Measurements from ENCODE around the gene THEM4. TPM values are rescaled to one million over a fixed set of nuclear protein-coding genes. Genes with fewer than 3 reads are reported as not detected.

Gene THEM4
- total RNA-seq, 1 experiment from 2014 or later = 10.9 TPM

DNA sequence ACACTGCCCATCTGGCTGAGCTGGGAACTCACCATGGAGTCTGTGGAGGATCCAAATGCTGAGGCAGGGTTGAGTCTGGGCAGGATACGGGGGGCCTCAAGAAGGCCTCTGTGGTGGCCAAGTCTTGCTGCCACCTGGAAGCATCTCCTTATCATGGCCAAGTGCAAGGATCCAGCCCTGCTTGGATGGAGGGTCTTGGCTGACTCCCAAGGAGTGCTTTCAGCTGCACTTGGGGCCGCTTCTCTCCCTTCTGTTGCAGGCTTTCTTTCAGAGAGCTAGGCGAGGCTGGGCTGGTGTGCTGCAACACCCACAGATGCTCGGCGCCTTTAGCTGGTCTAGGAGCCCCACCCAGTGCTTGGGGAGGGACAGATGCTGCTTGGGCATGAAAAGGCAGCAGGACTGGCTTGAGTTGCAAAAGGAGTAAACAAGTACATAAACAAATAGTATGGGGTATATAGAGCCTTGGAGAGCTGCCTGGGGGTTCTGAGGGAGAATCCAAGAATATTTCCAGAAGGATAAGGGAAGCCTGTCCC, 55.8 kb downstream of the THEM4 start, which contains the start of gene THEM5:
Gene THEM5 (minus strand): TSS at position 302 of the 533 bp plus-strand sequence. CDS start 147 bp downstream, at position 155.
- ChIA-PET CTCF (interaction anchor here (1.5 to 1.7 kb wide), 2 partner anchors 14 to 28 kb away, joined by 3 to 4 read pairs; partner anchors contain the start of gene C2CD4D), POLR2A (no interaction called here)
- TF ChIP-seq, protein P1, sequence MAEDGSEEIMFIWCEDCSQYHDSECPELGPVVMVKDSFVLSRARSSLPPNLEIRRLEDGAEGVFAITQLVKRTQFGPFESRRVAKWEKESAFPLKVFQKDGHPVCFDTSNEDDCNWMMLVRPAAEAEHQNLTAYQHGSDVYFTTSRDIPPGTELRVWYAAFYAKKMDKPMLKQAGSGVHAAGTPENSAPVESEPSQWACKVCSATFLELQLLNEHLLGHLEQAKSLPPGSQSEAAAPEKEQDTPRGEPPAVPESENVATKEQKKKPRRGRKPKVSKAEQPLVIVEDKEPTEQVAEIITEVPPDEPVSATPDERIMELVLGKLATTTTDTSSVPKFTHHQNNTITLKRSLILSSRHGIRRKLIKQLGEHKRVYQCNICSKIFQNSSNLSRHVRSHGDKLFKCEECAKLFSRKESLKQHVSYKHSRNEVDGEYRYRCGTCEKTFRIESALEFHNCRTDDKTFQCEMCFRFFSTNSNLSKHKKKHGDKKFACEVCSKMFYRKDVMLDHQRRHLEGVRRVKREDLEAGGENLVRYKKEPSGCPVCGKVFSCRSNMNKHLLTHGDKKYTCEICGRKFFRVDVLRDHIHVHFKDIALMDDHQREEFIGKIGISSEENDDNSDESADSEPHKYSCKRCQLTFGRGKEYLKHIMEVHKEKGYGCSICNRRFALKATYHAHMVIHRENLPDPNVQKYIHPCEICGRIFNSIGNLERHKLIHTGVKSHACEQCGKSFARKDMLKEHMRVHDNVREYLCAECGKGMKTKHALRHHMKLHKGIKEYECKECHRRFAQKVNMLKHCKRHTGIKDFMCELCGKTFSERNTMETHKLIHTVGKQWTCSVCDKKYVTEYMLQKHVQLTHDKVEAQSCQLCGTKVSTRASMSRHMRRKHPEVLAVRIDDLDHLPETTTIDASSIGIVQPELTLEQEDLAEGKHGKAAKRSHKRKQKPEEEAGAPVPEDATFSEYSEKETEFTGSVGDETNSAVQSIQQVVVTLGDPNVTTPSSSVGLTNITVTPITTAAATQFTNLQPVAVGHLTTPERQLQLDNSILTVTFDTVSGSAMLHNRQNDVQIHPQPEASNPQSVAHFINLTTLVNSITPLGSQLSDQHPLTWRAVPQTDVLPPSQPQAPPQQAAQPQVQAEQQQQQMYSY (CRISPR knock-in tag; IDR thresholded peaks at IDR 0.05) = no peak
- TF ChIP-seq GTF2I (CRISPR knock-in tag; conservative IDR thresholded peaks at IDR 0.05) = no peak
- TF ChIP-seq NFYB (CRISPR knock-in tag; conservative IDR thresholded peaks at IDR 0.05; ENCODE audit: low read depth) = no peak
- TF ChIP-seq NR2C2 (CRISPR knock-in tag; IDR thresholded peaks at IDR 0.05) = no peak
- no peak for TF ChIP-seq ELF4 (CRISPR knock-in tag; IDR thresholded peaks at IDR 0.05; ENCODE audit: low read depth)
- TF ChIP-seq IRF2 (CRISPR knock-in tag; IDR thresholded peaks at IDR 0.05; ENCODE audit: borderline replicate concordance, low read depth) = no peak
- no peak for TF ChIP-seq NFE2L1 (CRISPR knock-in tag; IDR thresholded peaks at IDR 0.05)
- no peak for TF ChIP-seq TEAD4 (CRISPR knock-in tag; IDR thresholded peaks at IDR 0.05)
- TF ChIP-seq SOX15 (CRISPR knock-in tag; IDR thresholded peaks at IDR 0.05) = no peak
- no peak for TF ChIP-seq ETV6 (CRISPR knock-in tag; IDR thresholded peaks at IDR 0.05)
- no peak for TF ChIP-seq FOXJ3 (CRISPR knock-in tag; IDR thresholded peaks at IDR 0.05; ENCODE audit: borderline replicate concordance)
- TF ChIP-seq ZNF232 (CRISPR knock-in tag; IDR thresholded peaks at IDR 0.05) = no peak
- no peak for TF ChIP-seq FOXP1 (CRISPR knock-in tag; IDR thresholded peaks at IDR 0.05; ENCODE audit: borderline replicate concordance)
- TF ChIP-seq, protein P2, sequence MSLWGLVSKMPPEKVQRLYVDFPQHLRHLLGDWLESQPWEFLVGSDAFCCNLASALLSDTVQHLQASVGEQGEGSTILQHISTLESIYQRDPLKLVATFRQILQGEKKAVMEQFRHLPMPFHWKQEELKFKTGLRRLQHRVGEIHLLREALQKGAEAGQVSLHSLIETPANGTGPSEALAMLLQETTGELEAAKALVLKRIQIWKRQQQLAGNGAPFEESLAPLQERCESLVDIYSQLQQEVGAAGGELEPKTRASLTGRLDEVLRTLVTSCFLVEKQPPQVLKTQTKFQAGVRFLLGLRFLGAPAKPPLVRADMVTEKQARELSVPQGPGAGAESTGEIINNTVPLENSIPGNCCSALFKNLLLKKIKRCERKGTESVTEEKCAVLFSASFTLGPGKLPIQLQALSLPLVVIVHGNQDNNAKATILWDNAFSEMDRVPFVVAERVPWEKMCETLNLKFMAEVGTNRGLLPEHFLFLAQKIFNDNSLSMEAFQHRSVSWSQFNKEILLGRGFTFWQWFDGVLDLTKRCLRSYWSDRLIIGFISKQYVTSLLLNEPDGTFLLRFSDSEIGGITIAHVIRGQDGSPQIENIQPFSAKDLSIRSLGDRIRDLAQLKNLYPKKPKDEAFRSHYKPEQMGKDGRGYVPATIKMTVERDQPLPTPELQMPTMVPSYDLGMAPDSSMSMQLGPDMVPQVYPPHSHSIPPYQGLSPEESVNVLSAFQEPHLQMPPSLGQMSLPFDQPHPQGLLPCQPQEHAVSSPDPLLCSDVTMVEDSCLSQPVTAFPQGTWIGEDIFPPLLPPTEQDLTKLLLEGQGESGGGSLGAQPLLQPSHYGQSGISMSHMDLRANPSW (CRISPR knock-in tag; conservative IDR thresholded peaks at IDR 0.05; ENCODE audit: low read depth) = no peak
- TF ChIP-seq ZNF317 (CRISPR knock-in tag; IDR thresholded peaks at IDR 0.05; ENCODE audit: borderline replicate concordance, low read depth) = no peak
- TF ChIP-seq, protein P3, sequence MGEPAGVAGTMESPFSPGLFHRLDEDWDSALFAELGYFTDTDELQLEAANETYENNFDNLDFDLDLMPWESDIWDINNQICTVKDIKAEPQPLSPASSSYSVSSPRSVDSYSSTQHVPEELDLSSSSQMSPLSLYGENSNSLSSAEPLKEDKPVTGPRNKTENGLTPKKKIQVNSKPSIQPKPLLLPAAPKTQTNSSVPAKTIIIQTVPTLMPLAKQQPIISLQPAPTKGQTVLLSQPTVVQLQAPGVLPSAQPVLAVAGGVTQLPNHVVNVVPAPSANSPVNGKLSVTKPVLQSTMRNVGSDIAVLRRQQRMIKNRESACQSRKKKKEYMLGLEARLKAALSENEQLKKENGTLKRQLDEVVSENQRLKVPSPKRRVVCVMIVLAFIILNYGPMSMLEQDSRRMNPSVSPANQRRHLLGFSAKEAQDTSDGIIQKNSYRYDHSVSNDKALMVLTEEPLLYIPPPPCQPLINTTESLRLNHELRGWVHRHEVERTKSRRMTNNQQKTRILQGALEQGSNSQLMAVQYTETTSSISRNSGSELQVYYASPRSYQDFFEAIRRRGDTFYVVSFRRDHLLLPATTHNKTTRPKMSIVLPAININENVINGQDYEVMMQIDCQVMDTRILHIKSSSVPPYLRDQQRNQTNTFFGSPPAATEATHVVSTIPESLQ (CRISPR knock-in tag; IDR thresholded peaks at IDR 0.05) = no peak
- TF ChIP-seq CBFB (CRISPR knock-in tag; IDR thresholded peaks at IDR 0.05; ENCODE audit: low read depth) = no peak
- TF ChIP-seq ZNF138 (CRISPR knock-in tag; conservative IDR thresholded peaks at IDR 0.05) = no peak
- no peak for TF ChIP-seq CREB1 (CRISPR knock-in tag; IDR thresholded peaks at IDR 0.05)
- H3K9me3 Mint-ChIP-seq = no peaks in the 10 kb centered on the region
- ATAC-seq (no peak), DNase-seq (ENCODE audit: low spot score) (no peak)
- no peaks in the 10 kb centered on the region for H3K4me1 Mint-ChIP-seq
- peaks cover 33% of the 10 kb centered on the region for H3K27me3 Mint-ChIP-seq (ENCODE audit: low read depth)
- no peak within 1 kb of the TSS for H3K27ac Mint-ChIP-seq
- H3K4me3 Mint-ChIP-seq = no peak within 1 kb of the TSS
- H3K36me3 Mint-ChIP-seq = no peaks in the 10 kb centered on the region

DNA sequence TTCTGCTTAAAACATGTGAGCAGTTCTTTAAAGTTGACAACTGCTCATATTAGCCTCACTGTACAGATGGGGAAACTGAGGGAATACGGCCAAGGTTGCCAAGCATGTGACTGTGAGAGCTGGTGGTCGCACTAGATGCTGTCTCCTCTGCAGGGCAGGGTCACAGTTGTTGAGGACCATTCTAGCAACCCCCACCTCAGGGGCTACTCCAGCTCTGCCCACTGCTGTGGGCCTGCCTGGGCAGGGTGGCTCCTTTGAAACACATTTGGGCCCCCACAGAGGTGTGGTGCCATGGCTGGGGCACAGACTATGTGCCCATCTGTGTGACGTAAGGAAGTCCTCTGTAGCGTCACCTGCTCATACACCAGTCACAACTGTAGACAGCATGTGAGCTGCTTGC, 56.6 kb downstream of the THEM4 start:
- Mint-ChIP-seq H3K27ac (no peak overlapping the region), H3K4me3 (no peak overlapping the region), H3K9me3 (no peaks in the 10 kb centered on the region), H3K36me3 (no peaks in the 10 kb centered on the region), H3K4me1 (no peaks in the 10 kb centered on the region), H3K27me3 (ENCODE audit: low read depth) (peaks cover 26% of the 10 kb centered on the region)
- ATAC-seq = no peak
- ChIA-PET CTCF (no interaction called here), POLR2A (no interaction called here)
- DNase-seq (ENCODE audit: low spot score) = no peak
- TF ChIP-seq EMX1 (CRISPR knock-in tag; IDR thresholded peaks at IDR 0.05) (no peak), NFYB (CRISPR knock-in tag; conservative IDR thresholded peaks at IDR 0.05; ENCODE audit: low read depth) (no peak), CREM (CRISPR knock-in tag; IDR thresholded peaks at IDR 0.05) (no peak), NFE2L1 (CRISPR knock-in tag; IDR thresholded peaks at IDR 0.05) (no peak), NR2C2 (CRISPR knock-in tag; IDR thresholded peaks at IDR 0.05) (no peak), TCF7 (CRISPR knock-in tag; IDR thresholded peaks at IDR 0.05; ENCODE audit: low read depth) (no peak), ZNF396 (CRISPR knock-in tag; IDR thresholded peaks at IDR 0.05; ENCODE audit: borderline replicate concordance) (no peak)
- TF ChIP-seq, protein P4, sequence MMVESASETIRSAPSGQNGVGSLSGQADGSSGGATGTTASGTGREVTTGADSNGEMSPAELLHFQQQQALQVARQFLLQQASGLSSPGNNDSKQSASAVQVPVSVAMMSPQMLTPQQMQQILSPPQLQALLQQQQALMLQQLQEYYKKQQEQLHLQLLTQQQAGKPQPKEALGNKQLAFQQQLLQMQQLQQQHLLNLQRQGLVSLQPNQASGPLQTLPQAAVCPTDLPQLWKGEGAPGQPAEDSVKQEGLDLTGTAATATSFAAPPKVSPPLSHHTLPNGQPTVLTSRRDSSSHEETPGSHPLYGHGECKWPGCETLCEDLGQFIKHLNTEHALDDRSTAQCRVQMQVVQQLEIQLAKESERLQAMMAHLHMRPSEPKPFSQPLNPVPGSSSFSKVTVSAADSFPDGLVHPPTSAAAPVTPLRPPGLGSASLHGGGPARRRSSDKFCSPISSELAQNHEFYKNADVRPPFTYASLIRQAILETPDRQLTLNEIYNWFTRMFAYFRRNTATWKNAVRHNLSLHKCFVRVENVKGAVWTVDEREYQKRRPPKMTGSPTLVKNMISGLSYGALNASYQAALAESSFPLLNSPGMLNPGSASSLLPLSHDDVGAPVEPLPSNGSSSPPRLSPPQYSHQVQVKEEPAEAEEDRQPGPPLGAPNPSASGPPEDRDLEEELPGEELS (CRISPR knock-in tag; IDR thresholded peaks at IDR 0.05) = no peak
- TF ChIP-seq, protein P5, sequence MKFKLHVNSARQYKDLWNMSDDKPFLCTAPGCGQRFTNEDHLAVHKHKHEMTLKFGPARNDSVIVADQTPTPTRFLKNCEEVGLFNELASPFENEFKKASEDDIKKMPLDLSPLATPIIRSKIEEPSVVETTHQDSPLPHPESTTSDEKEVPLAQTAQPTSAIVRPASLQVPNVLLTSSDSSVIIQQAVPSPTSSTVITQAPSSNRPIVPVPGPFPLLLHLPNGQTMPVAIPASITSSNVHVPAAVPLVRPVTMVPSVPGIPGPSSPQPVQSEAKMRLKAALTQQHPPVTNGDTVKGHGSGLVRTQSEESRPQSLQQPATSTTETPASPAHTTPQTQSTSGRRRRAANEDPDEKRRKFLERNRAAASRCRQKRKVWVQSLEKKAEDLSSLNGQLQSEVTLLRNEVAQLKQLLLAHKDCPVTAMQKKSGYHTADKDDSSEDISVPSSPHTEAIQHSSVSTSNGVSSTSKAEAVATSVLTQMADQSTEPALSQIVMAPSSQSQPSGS (CRISPR knock-in tag; IDR thresholded peaks at IDR 0.05; ENCODE audit: borderline replicate concordance, low read depth) = no peak

All from WTC11 (cell line).